HepG2 (cell line): ENCODE data around the gene P3H3. TPM values are rescaled to one million over a fixed set of nuclear protein-coding genes. Genes with fewer than 3 reads are reported as not detected.
A peak's percentile ranks its signal among the peaks of the same experiment; 100 is the strongest.
"Not testable (repeated sequence)": the region's sequence is repeated elsewhere in the genome, so short reads cannot be mapped to it uniquely, and the experiment has no call there.

ENCODE experiments used
- ATAC-seq: fragments of 200-7000 bp; cut with Tn5 transposase; 3 replicates; pipeline ENCODE4 v1.9.1; 2020; ENCODE audit warnings: mild to moderate bottlenecking, moderate library complexity
- BruUV-seq: library from RNA; stranded (reverse); fragments of 400-500 nt; replicated peaks from 2 replicates; lab custom pipeline; 2021; lab: Mats Ljungman, UMichigan
- CTCF ChIA-PET: fragments of 300-600 bp; formaldehyde crosslinking; extraction: SDS; loops from one replicate; lab custom pipeline; 2021; ENCODE audit warnings: low total read pairs, inconsistent platforms, low intra/inter-chr PET ratio; lab: Yijun Ruan, JAX
- POLR2A ChIA-PET: fragments of 350-600 bp; sonication (Branson Sonifier 250); formaldehyde crosslinking; loops from one replicate; lab custom pipeline; 2020; ENCODE audit warnings: antibody characterized with exemption, inconsistent platforms; lab: Yijun Ruan, JAX
- DNase-seq: peaks from one replicate; pipeline ENCODE4 v3.0.0-alpha.2; 2015; ENCODE audit warnings: low spot score
- FAIRE-seq: peaks from 3 replicates; lab custom pipeline; 2011; peaks lifted over from hg19 to GRCh38; lab: Jason Lieb, UNC
- H2AFZ ChIP-seq: one replicate; pipeline ENCODE4 v1.6.1; 2011; ENCODE audit warnings: low read length, inconsistent platforms
- H3K27ac ChIP-seq: fragments of 300-600 bp; 3 replicates; pipeline ENCODE4 v1.8.0; 2011; ENCODE audit warnings: mixed run types, mild to moderate bottlenecking, mixed read lengths, low read length, inconsistent platforms; ENCODE audit not compliant: insufficient read depth; ENCODE audit errors: extremely low read length
- H3K27me3 ChIP-seq, 2 experiments: fragments of 200-600 bp in 1 of 2; 2 replicates in 1 of 2; 3 replicates in 1 of 2; pipeline versions ENCODE4 v1.6.0 to v1.8.0; 2011; ENCODE audit warnings: low read length in 2 of 2, mild to moderate bottlenecking in 2 of 2, moderate library complexity in 2 of 2, inconsistent platforms in 1 of 2; ENCODE audit not compliant: insufficient read depth in 2 of 2, control insufficient read depth in 1 of 2
- H3K36me3 ChIP-seq, 2 experiments: fragments of 200-600 bp in 1 of 2; replicated peaks in 1 of 2; 2 replicates in 1 of 2; 3 replicates in 1 of 2; pipeline versions ENCODE4 v1.5.1 to v1.8.0; 2011; ENCODE audit warnings: low read length in 2 of 2, inconsistent platforms in 1 of 2; ENCODE audit not compliant: insufficient read depth in 2 of 2, control insufficient read depth in 1 of 2
- H3K4me1 ChIP-seq: 2 replicates; pipeline ENCODE4 v1.5.1; 2012; ENCODE audit warnings: low read length, inconsistent platforms; ENCODE audit not compliant: insufficient read depth
- H3K4me2 ChIP-seq: 2 replicates; pipeline ENCODE4 v1.6.0; 2011; ENCODE audit warnings: low read depth, low read length, inconsistent platforms
- H3K4me3 ChIP-seq, 3 experiments: fragments of 200-600 bp in 1 of 3; sonication (generic), shearing (Covaris generic) in 1 of 3; replicated peaks in 1 of 3; 2 replicates each; pipeline ENCODE4 v1.5.1; 2011 to 2016; ENCODE audit warnings: low read length in 3 of 3, inconsistent platforms in 2 of 3, low read depth in 2 of 3, mild to moderate bottlenecking in 2 of 3, control low read depth in 1 of 3, mixed read lengths in 1 of 3; ENCODE audit not compliant: insufficient read depth in 1 of 3
- H3K79me2 ChIP-seq: one replicate; pipeline ENCODE4 v1.6.1; 2011; ENCODE audit warnings: low read length, inconsistent platforms; ENCODE audit not compliant: insufficient read depth
- H3K9ac ChIP-seq: 2 replicates; pipeline ENCODE4 v1.6.0; 2011; ENCODE audit warnings: mild to moderate bottlenecking, low read depth, low read length, inconsistent platforms; ENCODE audit not compliant: insufficient read depth
- H3K9me3 ChIP-seq: 2 replicates; pipeline ENCODE4 v1.5.1; 2012; ENCODE audit warnings: mild to moderate bottlenecking, low read length
- H4K20me1 ChIP-seq: 2 replicates; pipeline ENCODE4 v1.6.0; 2011; ENCODE audit warnings: inconsistent platforms, mild to moderate bottlenecking, low read length, moderate library complexity; ENCODE audit not compliant: insufficient read depth
- EP300 ChIP-seq, 3 experiments: sonication (generic) in 1 of 3; formaldehyde crosslinking in 1 of 3; IDR thresholded peaks; 2 replicates each; pipeline versions ENCODE4 v1.5.1 to v1.6.1; 2011 to 2020; ENCODE audit warnings: low read depth in 2 of 3, low read length in 2 of 3, borderline replicate concordance in 1 of 3, improper control_type of control experiment in 1 of 3, mild to moderate bottlenecking in 1 of 3, missing genetic modification reagents in 1 of 3, moderate library complexity in 1 of 3
- GATA4 ChIP-seq: sonication (generic); IDR thresholded peaks from 2 replicates; pipeline ENCODE4 v1.6.1; 2016; ENCODE audit warnings: antibody characterized with exemption, low read depth, borderline replicate concordance
- SP2 ChIP-seq: sonication (generic); formaldehyde crosslinking; IDR thresholded peaks from 2 replicates; pipeline ENCODE4 v1.5.1; 2020; ENCODE audit warnings: mild to moderate bottlenecking, missing genetic modification reagents
- ZNF770 ChIP-seq: sonication (generic); formaldehyde crosslinking; IDR thresholded peaks from 2 replicates; pipeline ENCODE4 v1.5.0; 2020; ENCODE audit warnings: mild to moderate bottlenecking, missing genetic modification reagents
- WGBS: methylation state at CpG from one replicate; pipeline ENCODE4 v1.1.6; 2017; ENCODE audit warnings: low lambda C conversion rate; 5-methylcytosine and 5-hydroxymethylcytosine counted together
- in situ Hi-C: cut with HindIII; loops from 2 replicates; pipeline ENCODE4 v1.10.0; 2017; ENCODE audit warnings: low pct_unique_long_range_greater_than_20kb; ENCODE audit not compliant: extremely low pct_ligation_motif_present
- intact Hi-C: fragments of 100-400 bp; cut with micrococcal nuclease; formaldehyde crosslinking; loops from one replicate; pipeline ENCODE4 v1.10.0; 2022; ENCODE audit not compliant: unreplicated experiment
- polyA plus RNA-seq, 8 experiments: library from polyadenylated mRNA; depleted of rRNA in 3 of 8; stranded (reverse) in 7 of 8; unstranded in 1 of 8; fragments of >200 nt; fragmentation: Illumina TruSeq in 4 of 8; extraction: Trizol in 4 of 8; gene quantifications; 2 replicates each; pipeline versions ENCODE4 v1.2.1 to v1.2.3, GENCODE V29; 2011 to 2016; ENCODE audit warnings: low read depth in 4 of 8, missing spikeins in 1 of 8, mixed read lengths in 1 of 8; ENCODE audit not compliant: insufficient read depth in 1 of 8
- total RNA-seq, 5 experiments: library from RNA; depleted of rRNA; stranded (reverse); fragments of >200 nt; fragmentation: Illumina TruSeq; extraction: Trizol; gene quantifications; 2 replicates each; pipeline ENCODE4 v1.2.3, GENCODE V29; 2016; ENCODE audit warnings: low read depth in 1 of 5

Gene P3H3
- total and polyA plus RNA-seq, 2 of the 13 experiments (the other 11 are each of a cell fraction or from before 2014, with no cell fraction given) = 20.1 to 20.5 TPM

DNA sequence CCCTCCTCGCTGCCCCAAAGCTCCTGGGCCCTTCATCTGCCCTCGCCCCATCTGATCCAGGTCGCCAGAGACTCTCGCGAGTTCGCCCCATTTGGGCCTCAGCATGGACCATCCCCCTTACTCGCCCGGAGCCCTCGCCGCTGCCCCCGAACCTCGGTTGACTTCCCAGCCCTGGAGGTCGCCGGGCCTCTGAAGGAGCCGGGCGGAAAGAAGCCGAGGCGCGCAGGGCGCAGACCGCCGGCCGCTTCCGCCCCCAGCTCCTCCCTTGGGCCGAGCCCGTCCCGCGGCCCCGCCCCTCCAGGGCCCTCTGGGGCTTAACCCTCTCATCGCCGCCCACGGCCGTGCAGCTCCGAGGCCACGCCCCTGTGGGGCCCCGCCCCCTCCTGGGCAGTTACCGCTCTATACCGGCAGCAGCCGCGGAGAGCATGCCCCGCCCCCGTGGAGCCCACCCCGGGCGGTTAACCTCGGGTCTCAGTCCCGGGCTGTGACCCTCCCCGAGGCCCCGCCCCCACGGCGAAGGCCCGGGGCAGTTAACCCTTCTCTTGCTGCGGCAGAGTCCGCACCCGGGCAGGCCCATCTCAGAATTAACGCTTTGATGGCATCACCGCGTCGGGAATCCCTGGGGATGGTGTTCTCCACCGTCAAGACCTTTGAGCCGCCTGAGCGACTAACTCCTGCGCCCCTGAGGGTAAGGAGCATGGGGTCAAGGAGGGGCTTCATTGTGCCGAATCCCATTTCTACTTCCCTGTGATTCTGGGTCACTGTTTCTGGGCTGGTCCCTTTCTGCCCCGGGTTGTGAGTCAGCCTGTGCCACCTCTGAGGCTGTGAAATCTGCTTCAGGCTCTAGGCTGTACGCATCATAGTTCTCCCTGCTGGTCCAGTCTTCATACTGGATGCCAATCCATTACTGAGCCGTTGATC, 45.1 kb downstream of the P3H3 start, which contains the start of gene SPSB2 (continued):
- TF ChIP-seq GATA4 = no peak
- 0 out of 4 replicates have a peak, but pooled peaks of 1 of the 2 experiments have one; percentile 5 for TF ChIP-seq EP300 (IDR thresholded peaks at IDR 0.05; ENCODE audit: low read depth in 2 of 2, low read length in 2 of 2)
- TF ChIP-seq EP300 (CRISPR knock-in tag; IDR thresholded peaks at IDR 0.05; ENCODE audit: borderline replicate concordance) = no peak

- ChIA-PET CTCF (interaction anchor here (2.4 kb wide), 1 partner anchor 17 kb away, joined by 24 read pairs; no protein-coding TSS in a partner anchor), POLR2A (interaction anchor here (0.7 to 3.9 kb wide), 4 partner anchors 8 to 72 kb away, joined by 3 to 47 read pairs (median 26); partner anchors contain the start of genes C12orf57 and RNU7-1)
- H3K36me3 ChIP-seq = peaks cover 12 to 14% of the 10 kb centered on the region in 2 experiments
- peak overlapping the region; percentile 66 to 95 (median 68) for H3K4me3 ChIP-seq
- DNase-seq, BruUV-seq, H3K9me3 ChIP-seq, in situ Hi-C loops, H3K27me3 ChIP-seq, FAIRE-seq, ATAC-seq, intact Hi-C loops: not testable (repeated sequence)
- TF ChIP-seq ZNF770 (CRISPR knock-in tag) (peak; percentile 85), SP2 (CRISPR knock-in tag) (0 out of 2 replicates have a peak, but pooled peaks have one; percentile 20)
- H3K79me2 ChIP-seq = peaks cover 13% of the 10 kb centered on the region
- peak overlapping the region; percentile 21 for H2AFZ ChIP-seq
- H4K20me1 ChIP-seq = peaks cover 33% of the 10 kb centered on the region
- peak overlapping the region; percentile 78 for H3K27ac ChIP-seq
- peak overlapping the region; percentile 96 for H3K4me2 ChIP-seq
- H3K9ac ChIP-seq = peak overlapping the region; percentile 78
- peaks cover 44% of the 10 kb centered on the region for H3K4me1 ChIP-seq
- 52% methylated on average over 9 of the region's 9 CpGs for WGBS
Measured at GRCh38 chr12:6874015-6874368, 45.8 kb downstream of the P3H3 start.
